HG02678 (cell line): Measurements from ENCODE around the gene NUCKS1.
"Not testable (repeated sequence)": the region's sequence is repeated elsewhere in the genome, so short reads cannot be mapped to it uniquely, and the experiment has no call there.

Source experiments
- ATAC-seq: cut with Tn5 transposase; IDR thresholded peaks from one replicate; pipeline ENCODE4 v1.9.1; 2021; ENCODE audit warnings: mild to moderate bottlenecking, moderate library complexity; ENCODE audit not compliant: unreplicated experiment

The NUCKS1 gene

DNA sequence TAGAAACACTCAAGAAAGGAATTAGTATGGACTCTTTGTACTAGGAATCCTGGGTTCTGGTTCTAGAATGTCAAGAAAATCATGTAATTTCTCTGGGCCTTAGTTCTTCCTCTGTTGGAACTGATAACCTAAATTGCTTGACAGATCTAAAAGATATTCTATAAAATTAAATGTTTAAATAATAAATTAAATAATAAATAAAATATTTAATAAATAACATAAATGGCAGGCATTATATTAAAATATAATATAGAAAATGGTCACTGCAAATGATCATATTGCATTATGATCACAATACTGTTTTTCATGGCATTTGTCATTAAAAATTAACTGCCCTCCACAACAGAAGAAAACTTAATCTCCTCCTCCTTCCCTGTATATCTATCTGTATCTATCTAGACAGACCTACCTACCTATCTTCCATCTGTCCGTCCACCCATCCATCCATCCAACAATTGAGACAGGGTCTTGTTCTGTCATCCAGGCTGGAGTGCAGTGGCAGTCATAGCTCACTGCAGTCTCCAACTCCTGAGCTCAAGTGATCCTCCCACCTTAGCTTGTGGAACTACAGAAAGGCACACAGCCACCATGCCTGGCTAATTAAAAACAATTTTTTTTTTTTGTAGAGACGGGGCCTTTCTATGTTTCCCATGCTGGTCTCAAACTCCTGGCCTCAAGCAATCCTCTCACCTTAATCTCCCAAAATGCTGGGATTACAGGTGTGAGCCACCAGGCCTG lies 16.4 kb downstream of the NUCKS1 start:
- ATAC-seq = no peak

DNA sequence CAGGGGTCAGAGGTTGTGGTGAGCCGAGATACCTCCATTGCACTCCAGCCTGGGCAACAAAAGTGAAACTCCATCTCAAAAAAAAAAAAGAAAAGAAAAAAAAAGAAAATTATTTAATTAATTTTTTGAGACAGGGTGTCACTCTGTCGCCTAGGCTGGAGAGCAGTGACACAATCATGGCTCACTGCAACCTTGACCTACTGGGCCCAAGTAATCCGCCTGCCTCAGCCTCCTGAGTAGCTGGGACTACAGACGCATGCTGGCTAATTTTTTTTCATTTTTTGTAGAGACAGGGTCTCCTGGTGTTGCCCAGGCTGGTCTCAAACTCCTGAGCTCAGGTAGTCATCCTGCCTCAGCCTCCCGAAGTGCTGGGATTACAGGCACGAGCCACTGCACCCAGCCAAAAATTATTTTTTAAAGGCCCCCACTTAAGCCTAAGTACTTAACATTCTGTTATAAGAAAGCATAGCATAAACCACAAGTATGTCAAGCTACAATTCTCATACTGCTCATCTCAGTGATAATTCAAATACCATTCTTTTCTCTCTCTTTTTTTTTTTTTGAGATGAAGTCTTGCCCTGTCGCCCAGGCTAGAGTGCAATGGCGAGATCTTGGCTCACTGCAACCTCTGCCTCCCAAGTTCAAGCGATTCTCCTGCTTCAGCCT lies 19.9 kb downstream of the NUCKS1 start:
- no peak for ATAC-seq

- no peak for ATAC-seq
Observed at GRCh38 chr1:205726619-205727125, 23.3 kb downstream of the NUCKS1 start.

DNA sequence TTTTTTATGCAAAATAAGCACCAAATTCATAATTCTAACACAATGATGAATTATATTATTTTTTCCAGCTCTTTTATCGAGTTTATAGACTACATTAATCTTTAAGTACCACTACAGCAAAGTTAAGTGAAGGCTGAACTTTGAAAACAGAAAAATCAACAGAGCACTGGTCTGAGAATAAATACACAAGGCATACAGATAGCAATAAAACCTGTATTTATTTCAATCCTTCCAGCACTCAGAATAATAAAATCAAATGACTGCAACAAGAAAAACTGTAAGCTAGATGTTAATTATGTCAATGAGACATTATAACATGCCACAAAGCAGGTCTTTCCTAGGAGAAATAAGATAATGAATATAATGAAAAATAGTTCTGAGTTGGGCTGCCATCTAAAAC lies 24.5 kb downstream of the NUCKS1 start:
- ATAC-seq = no peak

DNA sequence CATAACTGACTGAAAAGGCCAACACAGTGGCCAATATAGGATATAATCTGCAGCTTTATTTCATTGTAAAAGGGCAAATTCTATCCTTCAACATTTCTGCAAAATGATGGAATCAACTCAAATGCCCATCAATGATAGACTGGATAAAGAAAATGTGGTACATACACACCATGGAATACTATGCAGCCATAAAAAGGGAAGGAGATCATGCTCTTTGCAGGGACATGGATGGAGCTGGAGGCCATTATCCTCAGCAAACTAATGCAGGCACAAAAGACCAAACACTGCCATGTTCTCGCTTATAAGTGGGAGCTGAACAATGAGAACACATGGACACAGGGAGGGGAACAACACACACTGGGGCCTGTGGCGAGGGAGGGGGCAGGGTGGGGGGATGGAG lies 29.2 kb downstream of the NUCKS1 start:
- ATAC-seq = not testable (repeated sequence)

GRCh38 chr1:205719762-205720161 lies 30.2 kb downstream of the NUCKS1 start:
- no peak for ATAC-seq

DNA sequence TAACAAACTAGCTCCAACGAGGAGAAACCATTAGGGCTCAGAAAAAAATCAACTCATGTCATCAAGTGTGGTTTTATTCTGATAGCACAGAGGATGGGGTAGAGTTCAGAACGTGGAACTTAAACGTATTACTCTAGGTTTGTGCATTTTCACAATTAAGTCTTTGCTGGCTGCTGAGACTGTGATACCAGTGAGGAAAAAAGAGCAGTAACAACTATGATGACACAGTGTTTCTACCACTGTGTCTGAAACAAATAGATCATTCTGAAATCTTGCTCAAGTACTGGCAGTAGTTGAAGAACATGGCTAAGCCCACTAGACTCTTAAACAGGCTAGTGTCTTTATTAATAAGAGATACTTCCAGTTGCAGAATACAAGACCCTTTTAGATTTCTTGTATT lies 31.0 kb downstream of the NUCKS1 start:
- ATAC-seq = no peak

- ATAC-seq = no peak
Observed at GRCh38 chr1:205716371-205717132, 33.4 kb downstream of the NUCKS1 start.

GRCh38 chr1:205715628-205716027 lies 34.4 kb downstream of the NUCKS1 start:
- no peak for ATAC-seq

- no peak for ATAC-seq
Observed at GRCh38 chr1:205714906-205715246, 35.1 kb downstream of the NUCKS1 start.

GRCh38 chr1:205714190-205714905 lies 35.6 kb downstream of the NUCKS1 start:
- no peak for ATAC-seq

GRCh38 chr1:205711105-205712048 lies 38.6 kb downstream of the NUCKS1 start:
- peak; percentile 59 for ATAC-seq

GRCh38 chr1:205710201-205711062 lies 39.5 kb downstream of the NUCKS1 start:
- no peak for ATAC-seq

- no peak for ATAC-seq
Observed at GRCh38 chr1:205709640-205710039, 40.3 kb downstream of the NUCKS1 start.

DNA sequence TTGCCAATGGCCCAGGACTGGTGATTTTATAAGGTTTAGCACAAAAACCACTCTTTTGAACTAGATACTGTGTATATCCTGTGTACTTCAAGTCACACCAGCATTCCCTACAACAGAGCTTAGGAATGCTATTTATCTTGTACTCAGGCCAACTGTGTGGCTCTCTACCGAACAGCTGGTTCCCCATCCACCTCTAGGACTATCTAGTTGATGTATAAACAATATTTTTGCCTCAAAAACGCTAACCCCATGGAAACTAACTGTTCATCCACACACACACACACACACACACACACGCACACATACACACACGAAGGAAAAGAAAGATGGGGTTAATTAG lies 41.0 kb downstream of the NUCKS1 start:
- ATAC-seq = no peak

DNA sequence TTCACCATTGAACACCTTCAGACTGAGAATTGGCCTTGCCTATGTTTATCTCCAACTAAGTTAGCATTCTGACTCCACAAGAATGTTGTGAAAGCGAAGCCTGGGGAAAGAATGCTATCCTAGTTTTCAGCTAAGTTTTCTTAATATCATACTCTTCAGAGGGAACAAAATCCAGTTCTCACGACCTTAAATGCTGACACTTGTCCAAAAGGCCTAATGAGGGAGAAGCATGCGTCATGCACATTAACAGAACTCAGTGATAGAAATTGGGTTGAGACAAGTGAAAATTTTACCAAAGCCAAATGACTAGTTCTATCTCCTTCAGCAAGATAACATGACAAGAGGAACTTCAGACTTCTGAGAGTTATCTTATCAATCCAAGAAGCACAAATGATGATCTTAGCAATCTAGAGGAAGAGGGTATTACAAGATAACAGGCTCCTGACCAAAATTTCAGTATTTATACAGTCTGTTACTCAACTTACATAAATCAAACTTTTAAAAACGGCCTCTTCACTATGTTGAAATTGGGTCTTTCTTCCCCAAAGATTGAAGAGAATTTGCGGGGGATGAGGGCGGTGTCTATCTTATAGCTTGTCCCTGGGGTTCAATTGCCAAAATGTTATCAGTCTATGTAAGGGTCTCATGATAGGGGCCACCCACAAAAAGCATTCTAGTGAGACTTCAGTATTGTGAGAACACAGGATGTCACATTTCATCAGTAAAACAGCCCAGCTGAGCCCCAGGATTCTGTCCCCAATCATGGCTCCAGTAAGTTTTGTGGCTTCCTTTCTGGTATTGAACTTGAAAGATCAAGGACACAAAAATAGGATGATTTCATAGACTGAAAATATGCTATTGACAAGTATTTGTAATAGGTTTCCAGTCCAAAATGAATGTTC lies 43.1 kb downstream of the NUCKS1 start:
- ATAC-seq = no peak

DNA sequence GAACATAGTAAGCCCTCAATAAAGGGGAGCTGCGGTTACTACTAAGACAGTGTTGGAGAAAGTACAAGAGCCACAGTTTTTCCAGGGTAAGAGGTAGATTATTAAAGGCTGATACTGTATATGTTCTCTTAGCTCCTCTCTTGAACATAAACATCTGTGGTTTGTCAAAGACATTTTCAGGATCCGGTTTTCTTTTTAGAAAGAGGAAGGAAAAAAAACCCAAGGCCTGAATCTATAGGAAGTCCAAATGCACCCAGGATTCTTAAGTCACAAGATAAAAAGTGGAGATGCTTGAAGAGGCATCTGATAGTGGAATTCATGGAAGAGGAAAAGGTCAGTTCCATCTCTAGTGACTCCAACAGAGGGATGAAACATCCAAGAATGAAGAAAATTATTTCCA lies 45.1 kb downstream of the NUCKS1 start:
- no peak for ATAC-seq

DNA sequence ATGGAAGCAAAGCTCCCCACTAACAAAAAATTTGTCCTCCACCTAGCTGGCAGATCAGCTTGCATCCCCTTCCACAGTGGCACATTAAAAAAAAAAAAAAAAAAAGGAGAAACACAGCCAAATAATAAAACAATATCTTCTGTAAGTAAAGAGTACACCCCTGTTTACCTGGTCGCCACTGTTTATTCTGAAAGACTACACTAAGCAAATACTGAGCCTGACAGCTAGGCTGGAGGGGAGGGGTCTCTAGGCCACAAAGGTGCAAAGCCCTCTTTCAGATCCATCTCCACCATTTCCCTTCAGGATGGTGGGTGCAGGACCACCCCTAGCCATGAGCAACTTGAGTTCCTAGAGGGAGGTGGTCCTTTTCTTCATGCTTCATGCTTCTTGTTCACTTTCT lies 46.9 kb downstream of the NUCKS1 start:
- ATAC-seq = no peak
